ENCODE data around the gene ATRX.
"Not testable (repeated sequence)": the region's sequence is repeated elsewhere in the genome, so short reads cannot be mapped to it uniquely, and the experiment has no call there.

Gene ATRX

GRCh38 chrX:77617206-77617605, 168.8 kb downstream of the ATRX start:
- peaks cover 17% of the 10 kb centered on the region for H3K36me3 Mint-ChIP-seq (ENCODE audit: low read depth)
- H3K4me1 Mint-ChIP-seq (ENCODE audit: low read depth) = peaks cover 2% of the 10 kb centered on the region
- no peaks in the 10 kb centered on the region for H3K9me3 Mint-ChIP-seq
- no peak overlapping the region for H3K27ac Mint-ChIP-seq
- no peak overlapping the region for H3K4me3 Mint-ChIP-seq
- H3K27me3 Mint-ChIP-seq = no peaks in the 10 kb centered on the region

- no peak overlapping the region for H3K27ac Mint-ChIP-seq
- H3K4me3 Mint-ChIP-seq = no peak overlapping the region
- no peaks in the 10 kb centered on the region for H3K4me1 Mint-ChIP-seq (ENCODE audit: low read depth)
- H3K36me3 Mint-ChIP-seq (ENCODE audit: low read depth) = peaks cover 39% of the 10 kb centered on the region
- H3K27me3 Mint-ChIP-seq = no peaks in the 10 kb centered on the region
- no peaks in the 10 kb centered on the region for H3K9me3 Mint-ChIP-seq
These were observed 182.2 kb downstream of the ATRX start for GRCh38 chrX:77603635-77604336.

GRCh38 chrX:77597511-77597910, 188.5 kb downstream of the ATRX start:
- Mint-ChIP-seq H3K4me3 (no peak overlapping the region), H3K27ac (peak overlapping the region; percentile 31), H3K36me3 (ENCODE audit: low read depth) (peaks cover 34% of the 10 kb centered on the region), H3K4me1 (ENCODE audit: low read depth) (peaks cover 9% of the 10 kb centered on the region), H3K27me3 (no peaks in the 10 kb centered on the region), H3K9me3 (no peaks in the 10 kb centered on the region)

- Mint-ChIP-seq H3K27me3 (no peaks in the 10 kb centered on the region), H3K27ac (no peak overlapping the region), H3K4me3 (no peak overlapping the region), H3K9me3 (no peaks in the 10 kb centered on the region), H3K36me3 (ENCODE audit: low read depth) (peaks cover 34% of the 10 kb centered on the region), H3K4me1 (ENCODE audit: low read depth) (peaks cover 9% of the 10 kb centered on the region)
These were observed 188.9 kb downstream of the ATRX start for GRCh38 chrX:77597090-77597489.

- Mint-ChIP-seq H3K27me3 (no peaks in the 10 kb centered on the region), H3K9me3 (no peaks in the 10 kb centered on the region), H3K27ac (no peak overlapping the region), H3K36me3 (ENCODE audit: low read depth) (peaks cover 34% of the 10 kb centered on the region), H3K4me1 (ENCODE audit: low read depth) (peaks cover 9% of the 10 kb centered on the region), H3K4me3 (no peak overlapping the region)
These were observed 190.2 kb downstream of the ATRX start for GRCh38 chrX:77595848-77596247.

GRCh38 chrX:77572322-77572721, 213.7 kb downstream of the ATRX start:
- Mint-ChIP-seq H3K27ac (no peak overlapping the region), H3K36me3 (ENCODE audit: low read depth) (peaks cover 22% of the 10 kb centered on the region), H3K4me3 (no peak overlapping the region)

GRCh38 chrX:77565278-77565677, 220.7 kb downstream of the ATRX start:
- Mint-ChIP-seq H3K4me3 (no peak overlapping the region), H3K4me1 (ENCODE audit: low read depth) (peaks cover 7% of the 10 kb centered on the region), H3K9me3 (peaks cover 4% of the 10 kb centered on the region), H3K27ac (no peak overlapping the region), H3K27me3 (no peaks in the 10 kb centered on the region), H3K36me3 (ENCODE audit: low read depth) (peaks cover 44% of the 10 kb centered on the region)

More at GRCh38 chrX:77572322-77572721, 213.7 kb downstream of the ATRX start:
- Mint-ChIP-seq H3K9me3 (no peaks in the 10 kb centered on the region), H3K4me1 (ENCODE audit: low read depth) (peaks cover 7% of the 10 kb centered on the region), H3K27me3 (no peaks in the 10 kb centered on the region)

GRCh38 chrX:77564823-77565222, 221.2 kb downstream of the ATRX start:
- no peaks in the 10 kb centered on the region for H3K27me3 Mint-ChIP-seq
- H3K4me3 Mint-ChIP-seq = no peak overlapping the region
- H3K9me3 Mint-ChIP-seq = peaks cover 4% of the 10 kb centered on the region
- peaks cover 44% of the 10 kb centered on the region for H3K36me3 Mint-ChIP-seq (ENCODE audit: low read depth)
- H3K4me1 Mint-ChIP-seq (ENCODE audit: low read depth) = peaks cover 7% of the 10 kb centered on the region
- H3K27ac Mint-ChIP-seq = no peak overlapping the region

- no peaks in the 10 kb centered on the region for H3K27me3 Mint-ChIP-seq
- H3K9me3 Mint-ChIP-seq = no peaks in the 10 kb centered on the region
- no peaks in the 10 kb centered on the region for H3K4me1 Mint-ChIP-seq (ENCODE audit: low read depth)
- H3K4me3 Mint-ChIP-seq = no peak overlapping the region
- peaks cover 22% of the 10 kb centered on the region for H3K36me3 Mint-ChIP-seq (ENCODE audit: low read depth)
- no peak overlapping the region for H3K27ac Mint-ChIP-seq
These were observed 224.6 kb downstream of the ATRX start for GRCh38 chrX:77561372-77561771.

- H3K36me3 Mint-ChIP-seq (ENCODE audit: low read depth) = peaks cover 25% of the 10 kb centered on the region
- no peaks in the 10 kb centered on the region for H3K4me1 Mint-ChIP-seq (ENCODE audit: low read depth)
- no peaks in the 10 kb centered on the region for H3K27me3 Mint-ChIP-seq
- H3K9me3 Mint-ChIP-seq = peaks cover 3% of the 10 kb centered on the region
- no peak overlapping the region for H3K27ac Mint-ChIP-seq
- H3K4me3 Mint-ChIP-seq = no peak overlapping the region
These were observed 229.7 kb downstream of the ATRX start for GRCh38 chrX:77556276-77556675.

- Mint-ChIP-seq H3K4me1 (ENCODE audit: low read depth) (no peaks in the 10 kb centered on the region), H3K36me3 (ENCODE audit: low read depth) (peaks cover 29% of the 10 kb centered on the region), H3K27me3 (no peaks in the 10 kb centered on the region), H3K9me3 (peaks cover 3% of the 10 kb centered on the region), H3K4me3 (no peak overlapping the region), H3K27ac (no peak overlapping the region)
These were observed 237.3 kb downstream of the ATRX start for GRCh38 chrX:77548751-77549150.

GRCh38 chrX:77539778-77540177, 246.2 kb downstream of the ATRX start:
- H3K27ac Mint-ChIP-seq; H3K4me3 Mint-ChIP-seq; H3K27me3 Mint-ChIP-seq; H3K4me1 Mint-ChIP-seq (ENCODE audit: low read depth): not testable (repeated sequence)
- Mint-ChIP-seq H3K36me3 (ENCODE audit: low read depth) (peaks cover 47% of the 10 kb centered on the region), H3K9me3 (peaks cover 10% of the 10 kb centered on the region)

GRCh38 chrX:77531261-77531660, 254.8 kb downstream of the ATRX start:
- not testable (repeated sequence) for H3K4me3 Mint-ChIP-seq, H3K27ac Mint-ChIP-seq, H3K27me3 Mint-ChIP-seq, H3K9me3 Mint-ChIP-seq
- Mint-ChIP-seq H3K4me1 (ENCODE audit: low read depth) (peaks cover 21% of the 10 kb centered on the region), H3K36me3 (ENCODE audit: low read depth) (peaks cover 50% of the 10 kb centered on the region)

- Mint-ChIP-seq H3K36me3 (ENCODE audit: low read depth) (peaks cover 43% of the 10 kb centered on the region), H3K4me3 (no peak overlapping the region), H3K9me3 (no peaks in the 10 kb centered on the region), H3K27me3 (no peaks in the 10 kb centered on the region), H3K4me1 (ENCODE audit: low read depth) (peaks cover 24% of the 10 kb centered on the region), H3K27ac (no peak overlapping the region)
These were observed 258.0 kb downstream of the ATRX start for GRCh38 chrX:77528034-77528433.

- Mint-ChIP-seq H3K4me1 (ENCODE audit: low read depth) (peaks cover 24% of the 10 kb centered on the region), H3K36me3 (ENCODE audit: low read depth) (peaks cover 42% of the 10 kb centered on the region), H3K27ac (peak overlapping the region; percentile 79), H3K9me3 (no peaks in the 10 kb centered on the region), H3K27me3 (no peaks in the 10 kb centered on the region), H3K4me3 (no peak overlapping the region)
These were observed 258.6 kb downstream of the ATRX start for GRCh38 chrX:77527233-77528001.

Measured in stimulated activated naive CD8-positive, alpha-beta T cell treated with anti-CD3 and anti-CD28 coated beads, Interleukin-15, Interleukin-2, amounts not matched to agents 100 ng/mL and 50 ng/mL, for 24 hours (primary cell).